ENCODE measurements around the gene MCF2L. TPM values are rescaled to one million over a fixed set of nuclear protein-coding genes. Genes with fewer than 3 reads are reported as not detected.

The MCF2L gene
- total RNA-seq, 2 donors from 2014 or later: 48.0 to 49.9 TPM

DNA sequence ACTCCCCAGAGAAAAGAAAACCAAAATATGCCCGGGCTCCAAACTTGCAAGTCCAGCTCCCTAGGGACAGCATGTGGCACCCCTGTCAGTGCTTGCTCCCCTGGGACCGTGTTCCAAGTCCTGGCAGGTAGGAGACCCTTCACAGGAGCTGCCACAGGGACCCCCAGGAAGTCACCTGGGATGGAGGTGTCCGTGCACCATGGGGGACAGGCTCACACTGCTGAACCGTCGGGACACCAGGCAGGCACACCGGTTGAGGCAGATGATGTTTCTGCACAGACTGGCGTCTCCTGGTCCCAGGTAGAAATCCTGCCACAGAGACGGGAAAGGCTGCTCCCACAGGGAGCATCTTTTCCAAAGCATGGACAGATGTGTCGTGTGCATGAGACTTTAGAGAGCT is 177.7 kb downstream of the MCF2L start:
- no peaks in the 10 kb centered on the region for H3K27me3 Mint-ChIP-seq (ENCODE audit: insufficient read depth)

DNA sequence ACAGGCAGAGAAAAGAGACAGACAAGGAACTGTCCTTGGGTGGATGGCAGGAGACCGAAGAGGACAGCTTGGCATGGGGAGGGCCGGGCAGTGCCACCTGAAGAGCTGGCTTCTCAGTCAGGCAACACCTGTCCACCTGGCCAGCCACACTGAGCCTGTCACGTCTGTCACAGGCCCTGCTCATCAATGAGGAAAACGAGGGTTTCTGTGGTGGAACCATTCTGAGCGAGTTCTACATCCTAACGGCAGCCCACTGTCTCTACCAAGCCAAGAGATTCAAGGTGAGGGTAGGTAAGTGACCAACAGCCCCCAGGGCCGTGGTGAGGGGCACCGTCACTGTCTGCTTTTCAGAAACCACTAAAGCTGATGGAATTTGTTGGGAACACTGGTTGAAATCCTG is 178.2 kb downstream of the MCF2L start:
- Histone ChIP-seq H3K4me1 (ENCODE audit: control insufficient read depth, insufficient read depth, low read length) (no peaks in the 10 kb centered on the region), H3K4me3 (ENCODE audit: low read length) (no peak overlapping the region), H3K9me3 (ENCODE audit: control insufficient read depth, low read length) (no peaks in the 10 kb centered on the region), H3K9ac (ENCODE audit: extremely low read depth, low read length, poor library complexity, severe bottlenecking) (no peak overlapping the region), H3K27me3 (ENCODE audit: control insufficient read depth, insufficient read depth, low read length, poor library complexity, severe bottlenecking) (no peaks in the 10 kb centered on the region), H3K27ac (ENCODE audit: low read depth, low read length) (no peak overlapping the region), H3K36me3 (ENCODE audit: control insufficient read depth, insufficient read depth, low read length) (no peaks in the 10 kb centered on the region)
- WGBS, 2 experiments (ENCODE audit: insufficient coverage in 1 of 2, insufficient read length in 1 of 2): 89 to 90% methylated on average over 6 to 8 of the region's 8 CpGs
- Mint-ChIP-seq H3K27ac (no peak overlapping the region), H3K27me3 (ENCODE audit: insufficient read depth) (no peaks in the 10 kb centered on the region), H3K36me3 (ENCODE audit: low read depth) (peaks cover 20% of the 10 kb centered on the region), H3K4me3 (no peak overlapping the region), H3K9me3 (no peaks in the 10 kb centered on the region), H3K4me1 (peaks cover 11% of the 10 kb centered on the region)
- peak; percentile 24 for DNase-seq
- TF ChIP-seq, protein P1, sequence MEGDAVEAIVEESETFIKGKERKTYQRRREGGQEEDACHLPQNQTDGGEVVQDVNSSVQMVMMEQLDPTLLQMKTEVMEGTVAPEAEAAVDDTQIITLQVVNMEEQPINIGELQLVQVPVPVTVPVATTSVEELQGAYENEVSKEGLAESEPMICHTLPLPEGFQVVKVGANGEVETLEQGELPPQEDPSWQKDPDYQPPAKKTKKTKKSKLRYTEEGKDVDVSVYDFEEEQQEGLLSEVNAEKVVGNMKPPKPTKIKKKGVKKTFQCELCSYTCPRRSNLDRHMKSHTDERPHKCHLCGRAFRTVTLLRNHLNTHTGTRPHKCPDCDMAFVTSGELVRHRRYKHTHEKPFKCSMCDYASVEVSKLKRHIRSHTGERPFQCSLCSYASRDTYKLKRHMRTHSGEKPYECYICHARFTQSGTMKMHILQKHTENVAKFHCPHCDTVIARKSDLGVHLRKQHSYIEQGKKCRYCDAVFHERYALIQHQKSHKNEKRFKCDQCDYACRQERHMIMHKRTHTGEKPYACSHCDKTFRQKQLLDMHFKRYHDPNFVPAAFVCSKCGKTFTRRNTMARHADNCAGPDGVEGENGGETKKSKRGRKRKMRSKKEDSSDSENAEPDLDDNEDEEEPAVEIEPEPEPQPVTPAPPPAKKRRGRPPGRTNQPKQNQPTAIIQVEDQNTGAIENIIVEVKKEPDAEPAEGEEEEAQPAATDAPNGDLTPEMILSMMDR (conservative IDR thresholded peaks at IDR 0.05): no peak

More for the DNA sequence above, 177.7 kb downstream of the MCF2L start:
- Histone ChIP-seq H3K36me3 (ENCODE audit: control insufficient read depth, insufficient read depth, low read length) (no peaks in the 10 kb centered on the region), H3K9ac (ENCODE audit: extremely low read depth, low read length, poor library complexity, severe bottlenecking) (no peak overlapping the region), H3K27me3 (ENCODE audit: control insufficient read depth, insufficient read depth, low read length, poor library complexity, severe bottlenecking) (no peaks in the 10 kb centered on the region), H3K9me3 (ENCODE audit: control insufficient read depth, low read length) (no peaks in the 10 kb centered on the region), H3K4me3 (ENCODE audit: low read length) (no peak overlapping the region), H3K27ac (ENCODE audit: low read depth, low read length) (no peak overlapping the region), H3K4me1 (ENCODE audit: control insufficient read depth, insufficient read depth, low read length) (no peaks in the 10 kb centered on the region)
- H3K4me1 Mint-ChIP-seq: peaks cover 8% of the 10 kb centered on the region
- H3K36me3 Mint-ChIP-seq (ENCODE audit: low read depth): peaks cover 23% of the 10 kb centered on the region
- WGBS, 2 experiments (ENCODE audit: insufficient coverage in 1 of 2, insufficient read length in 1 of 2): 92 to 93% methylated on average over 7 to 9 of the region's 9 CpGs
- H3K27ac Mint-ChIP-seq: no peak overlapping the region
- no peaks in the 10 kb centered on the region for H3K9me3 Mint-ChIP-seq
- H3K4me3 Mint-ChIP-seq: no peak overlapping the region
- peak; percentile 33 for DNase-seq
- TF ChIP-seq, protein P1 (conservative IDR thresholded peaks at IDR 0.05): no peak

DNA sequence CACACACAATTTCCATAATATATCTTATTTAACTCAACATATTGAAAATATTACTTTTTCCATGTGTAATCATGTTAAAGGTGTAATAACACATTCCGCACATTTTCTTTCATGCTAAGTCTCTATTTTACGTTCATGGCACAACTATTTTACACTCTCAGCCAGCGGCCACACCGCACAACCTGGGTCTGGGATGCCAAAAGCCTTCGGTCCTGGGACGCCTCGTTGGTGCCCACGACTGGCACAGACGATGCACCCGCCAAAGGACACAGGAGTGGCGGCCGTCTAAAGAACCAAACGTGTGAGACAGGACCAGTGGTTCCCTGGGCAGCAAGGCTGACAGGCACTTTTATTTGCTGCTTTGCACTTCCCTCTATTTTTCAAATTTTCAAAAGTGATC is 179.4 kb downstream of the MCF2L start:
- no peaks in the 10 kb centered on the region for H3K9me3 ChIP-seq (ENCODE audit: control insufficient read depth, low read length)
- no peak overlapping the region for H3K4me3 ChIP-seq (ENCODE audit: low read length)
- peaks cover 5% of the 10 kb centered on the region for H3K4me1 ChIP-seq (ENCODE audit: control insufficient read depth, insufficient read depth, low read length)
- TF ChIP-seq, protein P1 (conservative IDR thresholded peaks at IDR 0.05): no peak
- H3K27ac Mint-ChIP-seq: no peak overlapping the region
- H3K27me3 Mint-ChIP-seq (ENCODE audit: insufficient read depth): no peaks in the 10 kb centered on the region
- H3K27ac ChIP-seq (ENCODE audit: low read depth, low read length): no peak overlapping the region
- no peaks in the 10 kb centered on the region for H3K9me3 Mint-ChIP-seq
- DNase-seq: no peak
- peaks cover 16% of the 10 kb centered on the region for H3K36me3 Mint-ChIP-seq (ENCODE audit: low read depth)
- no peak overlapping the region for H3K4me3 Mint-ChIP-seq
- 94 to 97% methylated on average over 6 to 13 of the region's 13 CpGs for WGBS, 2 experiments (ENCODE audit: insufficient coverage in 1 of 2, insufficient read length in 1 of 2)
- peaks cover 11% of the 10 kb centered on the region for H3K27me3 ChIP-seq (ENCODE audit: control insufficient read depth, insufficient read depth, low read length, poor library complexity, severe bottlenecking)
- no peaks in the 10 kb centered on the region for H3K36me3 ChIP-seq (ENCODE audit: control insufficient read depth, insufficient read depth, low read length)
- no peak overlapping the region for H3K9ac ChIP-seq (ENCODE audit: extremely low read depth, low read length, poor library complexity, severe bottlenecking)
- H3K4me1 Mint-ChIP-seq: peaks cover 13% of the 10 kb centered on the region
